Adrenal gland (tissue), 5 donors: ENCODE results near the gene PCDH9.

ENCODE experiments used
- CTCF ChIP-seq, 6 experiments: fragments of 450-650 bp in 4 of 6; fragments of 200-600 bp in 2 of 6; sonication (generic) in 1 of 6; IDR thresholded peaks; 1 replicate in 5 of 6; 2 replicates in 1 of 6; pipeline versions ENCODE4 v1.5.1 to v1.8.0; 2016 to 2021; ENCODE audit warnings: antibody characterized with exemption in 6 of 6, mild to moderate bottlenecking in 2 of 6, moderate library complexity in 1 of 6
- POLR2A ChIP-seq, 2 donors: fragments of 450-650 bp; IDR thresholded peaks; one replicate each; pipeline ENCODE4 v1.6.1; 2017; ENCODE audit warnings: antibody characterized with exemption in 2 of 2, mild to moderate bottlenecking in 2 of 2, moderate library complexity in 1 of 2
- donor health status: DM: no; HTN: no; CAD: no.

GRCh38 chr13:66992719-66993118 lies 237.4 kb downstream of the PCDH9 start:
- TF ChIP-seq POLR2A (IDR thresholded peaks at IDR 0.05) (no peak), CTCF (IDR thresholded peaks at IDR 0.05) (no peak)
